K562 (cell line): ENCODE measurements around the gene PHF1. TPM values are rescaled to one million over a fixed set of nuclear protein-coding genes. Genes with fewer than 3 reads are reported as not detected.

Source experiments
- AFF1 ChIP-seq, 2 experiments: fragments of 450-650 bp; IDR thresholded peaks; 2 replicates each; pipeline ENCODE4 v1.6.1; 2018; ENCODE audit warnings: mild to moderate bottlenecking in 2 of 2, low read depth in 1 of 2; ENCODE audit not compliant: partially characterized antibody in 2 of 2
- CGGBP1 ChIP-seq: fragments of 250-450 bp; sonication (Bioruptor Pico); IDR thresholded peaks from 2 replicates; pipeline ENCODE4 v1.9.0; 2021; ENCODE audit warnings: mild to moderate bottlenecking
- CHCHD3 ChIP-seq: fragments of 250-450 bp; sonication (Bioruptor Pico); IDR thresholded peaks from 2 replicates; pipeline ENCODE4 v2.1.2; 2022; ENCODE audit warnings: mild to moderate bottlenecking
- LCOR ChIP-seq: sonication (generic); formaldehyde crosslinking; IDR thresholded peaks from 2 replicates; pipeline ENCODE4 v1.8.0; 2022; ENCODE audit warnings: mild to moderate bottlenecking, missing genetic modification reagents
- LEF1 ChIP-seq: fragments of 450-650 bp; IDR thresholded peaks from 2 replicates; pipeline ENCODE4 v1.6.1; 2016; ENCODE audit warnings: mild to moderate bottlenecking
- NCOA2 ChIP-seq, 2 experiments: fragments of 450-650 bp; IDR thresholded peaks; 2 replicates each; pipeline ENCODE4 v1.6.1; 2018; ENCODE audit warnings: mild to moderate bottlenecking in 2 of 2, moderate library complexity in 1 of 2; ENCODE audit not compliant: partially characterized antibody in 2 of 2
- PKNOX1 ChIP-seq: fragments of 450-650 bp; IDR thresholded peaks from 2 replicates; pipeline ENCODE4 v1.6.1; 2016
- SMARCA5 ChIP-seq: fragments of 450-650 bp; IDR thresholded peaks from 2 replicates; pipeline ENCODE4 v1.6.1; 2016
- TCFL5 ChIP-seq: fragments of 250-450 bp; sonication (Bioruptor Pico); conservative IDR thresholded peaks from 2 replicates; pipeline ENCODE4 v1.6.1; 2021; ENCODE audit warnings: mild to moderate bottlenecking, moderate library complexity, matching md5 sums
- ZBTB26 ChIP-seq: fragments of 450-650 bp; formaldehyde crosslinking; IDR thresholded peaks from 2 replicates; pipeline ENCODE4 v1.4.0; 2022; ENCODE audit warnings: missing genetic modification characterization
- ZNF24 ChIP-seq: fragments of 450-650 bp; IDR thresholded peaks from 2 replicates; pipeline ENCODE4 v1.6.1; 2016
- polyA plus RNA-seq, 8 experiments: library from polyadenylated mRNA; depleted of rRNA in 4 of 8; stranded (reverse) in 5 of 8; unstranded in 3 of 8; fragments of >200 nt; fragmentation: Nextera tagmentation in 2 of 8; fragmentation: Illumina TruSeq in 1 of 8; extraction: Ambion mirVana in 2 of 8; extraction: Trizol in 1 of 8; gene quantifications; 2 replicates each; pipeline versions ENCODE4 v1.2.1 to v1.2.3, GENCODE V29; 2011 to 2014; ENCODE audit warnings: inconsistent platforms in 1 of 8, missing spikeins in 1 of 8
- total RNA-seq, 7 experiments: library from RNA; depleted of rRNA in 6 of 7; stranded (reverse); fragments of >200 nt in 6 of 7; fragmentation: Illumina TruSeq in 2 of 7; extraction: Trizol in 2 of 7; gene quantifications; 2 replicates each; pipeline versions ENCODE4 v1.2.1 to v1.2.3, GENCODE V29; 2011 to 2021; ENCODE audit warnings: low replicate concordance in 1 of 7
- TF ChIP-seq, protein P1 (sequence below): fragments of 250-450 bp; sonication (Bioruptor Pico); IDR thresholded peaks from 2 replicates; pipeline ENCODE4 v1.5.0; 2022; ENCODE audit warnings: mild to moderate bottlenecking
- TF ChIP-seq, protein P2 (sequence below): fragments of 450-650 bp; IDR thresholded peaks from 2 replicates; pipeline ENCODE4 v1.6.1; 2018; ENCODE audit warnings: mild to moderate bottlenecking, low read depth; ENCODE audit not compliant: partially characterized antibody
- TF ChIP-seq, protein P3 (sequence below): sonication (generic); formaldehyde crosslinking; IDR thresholded peaks from 2 replicates; pipeline ENCODE4 v1.8.1; 2023; ENCODE audit warnings: mild to moderate bottlenecking, missing genetic modification reagents

Gene PHF1
- total and polyA plus RNA-seq, 9 of the 15 experiments (the other 6 are each of a cell fraction or from before 2014, with no cell fraction given) = 3.7 to 64.2 (median 33.7) TPM

DNA sequence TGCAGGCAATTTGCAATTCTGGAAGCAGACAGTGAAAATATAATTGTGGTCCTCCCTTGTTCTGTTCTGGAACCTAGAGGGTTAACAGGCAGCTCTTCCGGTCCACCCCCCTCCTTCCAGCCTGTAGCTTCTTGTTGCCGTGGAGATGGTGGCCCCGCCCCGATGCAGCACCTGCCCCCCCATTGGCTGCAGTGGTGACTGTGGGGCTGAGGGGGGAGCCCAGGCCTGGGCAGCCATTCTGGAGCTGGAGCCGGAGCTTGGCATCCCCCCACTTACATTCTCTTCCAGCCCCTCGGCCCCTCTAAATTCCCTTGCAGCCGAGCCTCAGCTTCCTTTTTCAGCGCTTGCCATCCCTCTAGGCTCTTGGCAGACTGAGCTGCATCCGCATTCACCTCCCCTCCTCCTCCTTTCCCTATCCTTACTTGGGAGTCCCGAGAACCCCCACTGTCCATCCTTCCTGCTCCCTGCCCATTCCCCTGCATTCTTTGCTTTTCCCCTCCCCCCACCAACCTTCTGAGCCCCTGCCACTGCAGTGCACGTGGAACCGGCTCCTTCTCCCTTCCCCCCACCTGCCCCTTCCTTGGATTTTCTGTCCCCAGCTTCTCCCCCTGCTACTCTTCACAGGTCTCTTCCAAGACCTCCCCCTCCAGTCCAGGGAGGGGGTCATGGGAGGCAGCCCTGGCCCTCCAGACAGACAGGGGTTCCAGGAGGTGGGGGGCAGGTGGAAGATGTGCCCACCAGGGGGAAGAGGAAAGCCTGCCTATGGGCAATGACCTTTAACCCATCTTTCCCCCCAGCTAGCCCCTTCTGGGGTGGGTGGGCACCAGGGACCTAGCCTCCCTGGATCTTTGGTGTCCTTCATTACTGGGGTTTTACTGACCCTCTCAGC lies 20.4 kb downstream of the PHF1 start (continued):
- TF ChIP-seq, protein P1, sequence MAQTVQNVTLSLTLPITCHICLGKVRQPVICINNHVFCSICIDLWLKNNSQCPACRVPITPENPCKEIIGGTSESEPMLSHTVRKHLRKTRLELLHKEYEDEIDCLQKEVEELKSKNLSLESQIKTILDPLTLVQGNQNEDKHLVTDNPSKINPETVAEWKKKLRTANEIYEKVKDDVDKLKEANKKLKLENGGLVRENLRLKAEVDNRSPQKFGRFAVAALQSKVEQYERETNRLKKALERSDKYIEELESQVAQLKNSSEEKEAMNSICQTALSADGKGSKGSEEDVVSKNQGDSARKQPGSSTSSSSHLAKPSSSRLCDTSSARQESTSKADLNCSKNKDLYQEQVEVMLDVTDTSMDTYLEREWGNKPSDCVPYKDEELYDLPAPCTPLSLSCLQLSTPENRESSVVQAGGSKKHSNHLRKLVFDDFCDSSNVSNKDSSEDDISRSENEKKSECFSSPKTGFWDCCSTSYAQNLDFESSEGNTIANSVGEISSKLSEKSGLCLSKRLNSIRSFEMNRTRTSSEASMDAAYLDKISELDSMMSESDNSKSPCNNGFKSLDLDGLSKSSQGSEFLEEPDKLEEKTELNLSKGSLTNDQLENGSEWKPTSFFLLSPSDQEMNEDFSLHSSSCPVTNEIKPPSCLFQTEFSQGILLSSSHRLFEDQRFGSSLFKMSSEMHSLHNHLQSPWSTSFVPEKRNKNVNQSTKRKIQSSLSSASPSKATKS (CRISPR knock-in tag) = no peak
- TF ChIP-seq, protein P2, sequence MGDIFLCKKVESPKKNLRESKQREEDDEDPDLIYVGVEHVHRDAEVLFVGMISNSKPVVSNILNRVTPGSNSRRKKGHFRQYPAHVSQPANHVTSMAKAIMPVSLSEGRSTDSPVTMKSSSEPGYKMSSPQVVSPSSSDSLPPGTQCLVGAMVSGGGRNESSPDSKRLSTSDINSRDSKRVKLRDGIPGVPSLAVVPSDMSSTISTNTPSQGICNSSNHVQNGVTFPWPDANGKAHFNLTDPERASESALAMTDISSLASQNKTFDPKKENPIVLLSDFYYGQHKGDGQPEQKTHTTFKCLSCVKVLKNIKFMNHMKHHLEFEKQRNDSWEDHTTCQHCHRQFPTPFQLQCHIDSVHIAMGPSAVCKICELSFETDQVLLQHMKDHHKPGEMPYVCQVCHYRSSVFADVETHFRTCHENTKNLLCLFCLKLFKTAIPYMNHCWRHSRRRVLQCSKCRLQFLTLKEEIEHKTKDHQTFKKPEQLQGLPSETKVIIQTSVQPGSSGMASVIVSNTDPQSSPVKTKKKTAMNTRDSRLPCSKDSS = no peak
- TF ChIP-seq TCFL5 (CRISPR knock-in tag) = no peak
- no peak for TF ChIP-seq ZBTB26
- no peak for TF ChIP-seq CHCHD3
- TF ChIP-seq NCOA2 (IDR thresholded peaks at IDR 0.05; ENCODE audit: partially characterized antibody in 2 of 2) = no peak
- TF ChIP-seq AFF1 (IDR thresholded peaks at IDR 0.05; ENCODE audit: low read depth in 1 of 2, partially characterized antibody in 2 of 2) = no peak
- no peak for TF ChIP-seq ZNF24
- no peak for TF ChIP-seq LEF1
- no peak for TF ChIP-seq SMARCA5
- TF ChIP-seq, protein P3, sequence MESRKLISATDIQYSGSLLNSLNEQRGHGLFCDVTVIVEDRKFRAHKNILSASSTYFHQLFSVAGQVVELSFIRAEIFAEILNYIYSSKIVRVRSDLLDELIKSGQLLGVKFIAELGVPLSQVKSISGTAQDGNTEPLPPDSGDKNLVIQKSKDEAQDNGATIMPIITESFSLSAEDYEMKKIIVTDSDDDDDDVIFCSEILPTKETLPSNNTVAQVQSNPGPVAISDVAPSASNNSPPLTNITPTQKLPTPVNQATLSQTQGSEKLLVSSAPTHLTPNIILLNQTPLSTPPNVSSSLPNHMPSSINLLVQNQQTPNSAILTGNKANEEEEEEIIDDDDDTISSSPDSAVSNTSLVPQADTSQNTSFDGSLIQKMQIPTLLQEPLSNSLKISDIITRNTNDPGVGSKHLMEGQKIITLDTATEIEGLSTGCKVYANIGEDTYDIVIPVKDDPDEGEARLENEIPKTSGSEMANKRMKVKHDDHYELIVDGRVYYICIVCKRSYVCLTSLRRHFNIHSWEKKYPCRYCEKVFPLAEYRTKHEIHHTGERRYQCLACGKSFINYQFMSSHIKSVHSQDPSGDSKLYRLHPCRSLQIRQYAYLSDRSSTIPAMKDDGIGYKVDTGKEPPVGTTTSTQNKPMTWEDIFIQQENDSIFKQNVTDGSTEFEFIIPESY (CRISPR knock-in tag) = no peak
- no peak for TF ChIP-seq LCOR
- TF ChIP-seq PKNOX1 = no peak
- no peak for TF ChIP-seq CGGBP1
